ENCODE data around the gene DAO. TPM values are rescaled to one million over a fixed set of nuclear protein-coding genes. Genes with fewer than 3 reads are reported as not detected.

DAO gene
- total and polyA plus RNA-seq, 3 donors from 2014 or later: 0.46 to 0.81 (median 0.79) TPM

MicroRNAs within 50 kb of the gene (microRNA counts, 767-probe panel; counts per million panel counts)
- 0 to 152 counts per million in 2 donors for microRNA hsa-miR-619

Small RNA genes lying within 50 kb of the gene (microRNA-seq; reads per million reads assigned to microRNA genes)
- gene MIR619 (ENCODE audit: borderline number of aligned reads in 2 of 2, borderline replicate concordance in 1 of 2): 0 reads per million in 2 donors

Small RNA genes lying within 50 kb of the gene (small RNA-seq; reads per million reads assigned to genes)
- gene MIR619 (0 reads per million in 2 donors), gene RNU6-361P (0 reads per million in 2 donors)

Other genes with a start within 250 kb of the DAO start
- gene SELPLG, start 246.2 kb upstream of the DAO start, total RNA-seq: 1 to 10 TPM; 1.1 to 2.7 TPM
- gene SELPLG, start 246.2 kb upstream of the DAO start, polyA plus RNA-seq (ENCODE audit: insufficient read depth, low read depth, low replicate concordance): 10.4 TPM
- 10 to 100 TPM; 57.2 to 73.4 TPM for gene CORO1C, start 148.6 kb upstream of the DAO start, total RNA-seq
- gene CORO1C, start 148.6 kb upstream of the DAO start, polyA plus RNA-seq (ENCODE audit: insufficient read depth, low read depth, low replicate concordance): 70.2 TPM
- gene SSH1, start 22.5 kb upstream of the DAO start, total RNA-seq: 10 to 100 TPM; 29.1 to 31.5 TPM
- 18.9 TPM for gene SSH1, start 22.5 kb upstream of the DAO start, polyA plus RNA-seq (ENCODE audit: insufficient read depth, low read depth, low replicate concordance)
- under 1 TPM; 0.31 TPM for gene SVOP, start 141.0 kb downstream of the DAO start, total RNA-seq
- 0.37 TPM for gene SVOP, start 141.0 kb downstream of the DAO start, polyA plus RNA-seq (ENCODE audit: insufficient read depth, low read depth, low replicate concordance)
- 10 to 100 TPM; 49.5 to 53.1 TPM for gene USP30, start 172.5 kb downstream of the DAO start, total RNA-seq
- gene USP30, start 172.5 kb downstream of the DAO start, polyA plus RNA-seq (ENCODE audit: insufficient read depth, low read depth, low replicate concordance): 36.3 TPM
- gene ALKBH2, start 213.4 kb downstream of the DAO start, total RNA-seq: 10 to 100 TPM; 16.2 to 23.8 TPM
- gene ALKBH2, start 213.4 kb downstream of the DAO start, polyA plus RNA-seq (ENCODE audit: insufficient read depth, low read depth, low replicate concordance): 16.6 TPM
- gene UNG, start 217.5 kb downstream of the DAO start, total RNA-seq: 10 to 100 TPM; 80.2 to 81.5 TPM
- 55.3 TPM for gene UNG, start 217.5 kb downstream of the DAO start, polyA plus RNA-seq (ENCODE audit: insufficient read depth, low read depth, low replicate concordance)
- 10 to 100 TPM; 61.6 to 96.8 TPM for gene ACACB, start 236.5 kb downstream of the DAO start, total RNA-seq
- gene ACACB, start 236.5 kb downstream of the DAO start, polyA plus RNA-seq (ENCODE audit: insufficient read depth, low read depth, low replicate concordance): 25.5 TPM

Data from testis (tissue), 3 donors.